HCT116 (cell line): ENCODE results near the gene MAN2A2. TPM values are rescaled to one million over a fixed set of nuclear protein-coding genes. Genes with fewer than 3 reads are reported as not detected.

Source experiments
- ATAC-seq: fragments of 200-7000 bp; cut with Tn5 transposase; 2 replicates; pipeline ENCODE4 v1.9.1; 2020; ENCODE audit warnings: mild to moderate bottlenecking, moderate library complexity
- BruUV-seq: library from RNA; stranded (reverse); fragments of 400-500 nt; replicated peaks from 2 replicates; lab custom pipeline; 2021; lab: Mats Ljungman, UMichigan
- CTCF ChIA-PET: fragments of 300-600 bp; sonication (Branson Sonifier 250); formaldehyde crosslinking; loops from one replicate; lab custom pipeline; 2021; ENCODE audit warnings: antibody characterized with exemption; lab: Charles Lee
- POLR2A ChIA-PET: fragments of 300-600, 350-600 bp; sonication (Branson Sonifier 250); formaldehyde crosslinking; loops from one replicate; lab custom pipeline; 2021; ENCODE audit warnings: antibody characterized with exemption; lab: Charles Lee
- RAD21 ChIA-PET, 2 experiments: fragments of 300-600 bp; sonication (Branson Sonifier 250); formaldehyde crosslinking; loops; one replicate each; lab custom pipeline; 2023; ENCODE audit warnings: low total read pairs in 2 of 2; ENCODE audit not compliant: uncharacterized antibody in 2 of 2, unreplicated experiment in 2 of 2, low non-redundant PET in 1 of 2; lab: Charles Lee
- DNase-seq: peaks from one replicate; pipeline ENCODE4 v3.0.0-alpha.2; 2010; ENCODE audit warnings: low read depth, low spot score
- H2AFZ ChIP-seq: fragments of 200-600 bp; shearing (Covaris generic), sonication (generic); 2 replicates; pipeline ENCODE4 v1.6.1; 2017; ENCODE audit warnings: low read depth, mixed run types, mixed read lengths, antibody characterized with exemption, low read length; ENCODE audit not compliant: poor library complexity, severe bottlenecking
- H3K27ac ChIP-seq: 2 replicates; pipeline ENCODE4 v1.5.1; 2012; ENCODE audit warnings: low read depth, low read length
- H3K27me3 ChIP-seq: fragments of 200-600 bp; sonication (generic); 2 replicates; pipeline ENCODE4 v1.6.1; 2016; ENCODE audit warnings: mixed run types, low read length, mixed read lengths; ENCODE audit not compliant: insufficient read depth
- H3K36me3 ChIP-seq, 2 experiments: fragments of 200-500 bp in 1 of 2; fragments of 200-600 bp in 1 of 2; sonication (Bioruptor generic) in 1 of 2; sonication (generic) in 1 of 2; 2 replicates each; pipeline versions ENCODE4 v1.5.1 to v1.6.1; 2014 to 2016; ENCODE audit warnings: low read length in 2 of 2, inconsistent platforms in 1 of 2, mixed read lengths in 1 of 2, mixed run types in 1 of 2; ENCODE audit not compliant: insufficient read depth in 2 of 2, control insufficient read depth in 1 of 2
- H3K4me1 ChIP-seq, 2 experiments: fragments of 200-600 bp in 1 of 2; sonication (generic) in 1 of 2; 2 replicates each; pipeline versions ENCODE4 v1.5.1 to v1.6.1; 2012 to 2017; ENCODE audit warnings: low read length in 2 of 2, inconsistent platforms in 1 of 2, mild to moderate bottlenecking in 1 of 2, mixed read lengths in 1 of 2, mixed run types in 1 of 2, moderate library complexity in 1 of 2; ENCODE audit not compliant: insufficient read depth in 2 of 2, control insufficient read depth in 1 of 2
- H3K4me2 ChIP-seq: fragments of 200-600 bp; sonication (generic); 2 replicates; pipeline ENCODE4 v1.6.1; 2017; ENCODE audit warnings: mixed run types, low read length, mixed read lengths
- H3K4me3 ChIP-seq, 2 experiments: fragments of 200-600 bp in 1 of 2; sonication (generic) in 1 of 2; replicated peaks in 1 of 2; 2 replicates each; pipeline ENCODE4 v1.5.1; 2011 to 2016; ENCODE audit warnings: low read length in 2 of 2, control low read depth in 1 of 2, low read depth in 1 of 2, mild to moderate bottlenecking in 1 of 2, mixed read lengths in 1 of 2, mixed run types in 1 of 2
- H3K79me2 ChIP-seq: fragments of 200-600 bp; sonication (generic); 2 replicates; pipeline ENCODE4 v1.6.1; 2017; ENCODE audit warnings: mild to moderate bottlenecking, mixed run types, low read length, moderate library complexity, mixed read lengths; ENCODE audit not compliant: insufficient read depth
- H3K9ac ChIP-seq: fragments of 200-600 bp; sonication (generic); 2 replicates; pipeline ENCODE4 v1.6.1; 2016; ENCODE audit warnings: low read length, mixed read lengths
- H3K9me2 ChIP-seq: fragments of 200-600 bp; sonication (generic), shearing (Covaris generic); 2 replicates; pipeline ENCODE4 v1.6.1; 2017; ENCODE audit warnings: mixed run types, mild to moderate bottlenecking, moderate library complexity; ENCODE audit not compliant: insufficient read depth
- H3K9me3 ChIP-seq, 2 experiments: fragments of 200-500 bp in 1 of 2; fragments of 200-600 bp in 1 of 2; sonication (Bioruptor generic) in 1 of 2; sonication (generic) in 1 of 2; 2 replicates each; pipeline ENCODE4 v1.6.1; 2014 to 2017; ENCODE audit warnings: low read length in 2 of 2, mixed read lengths in 2 of 2, inconsistent platforms in 1 of 2, low read depth in 1 of 2, mild to moderate bottlenecking in 1 of 2, mixed run types in 1 of 2, moderate library complexity in 1 of 2; ENCODE audit not compliant: control insufficient read depth in 1 of 2, insufficient read depth in 1 of 2
- H4K20me1 ChIP-seq: fragments of 200-600 bp; sonication (generic), shearing (Covaris generic); 2 replicates; pipeline ENCODE4 v1.6.1; 2017; ENCODE audit warnings: mixed run types, mild to moderate bottlenecking, moderate library complexity; ENCODE audit not compliant: insufficient read depth
- RAD21 ChIP-seq: IDR thresholded peaks from 2 replicates; pipeline ENCODE4 v1.6.1; 2012; ENCODE audit warnings: low read depth, mild to moderate bottlenecking
- ZNF274 ChIP-seq: fragments of 200-500 bp; sonication (Bioruptor generic); IDR thresholded peaks from 2 replicates; pipeline ENCODE4 v1.6.1; 2014; ENCODE audit warnings: mild to moderate bottlenecking, low read depth, low read length, inconsistent platforms
- intact Hi-C: fragments of 100-400 bp; cut with micrococcal nuclease; formaldehyde crosslinking; loops from 2 replicates; pipeline ENCODE4 v1.10.0; 2022
- total RNA-seq: library from RNA; stranded (reverse); gene quantifications from one replicate; pipeline ENCODE4 v1.2.1, GENCODE V29; 2021; ENCODE audit not compliant: unreplicated experiment
- TF ChIP-seq, protein P1 (sequence below), 3 experiments: fragments of 200-600 bp in 1 of 3; sonication (generic) in 1 of 3; IDR thresholded peaks in 2 of 3; conservative IDR thresholded peaks in 1 of 3; 2 replicates each; pipeline ENCODE4 v1.5.1; 2012 to 2017; ENCODE audit warnings: low read depth in 2 of 3, low read length in 2 of 3, antibody characterized with exemption in 1 of 3, borderline replicate concordance in 1 of 3, control low read depth in 1 of 3, mild to moderate bottlenecking in 1 of 3, mixed read lengths in 1 of 3, mixed run types in 1 of 3, moderate library complexity in 1 of 3; ENCODE audit not compliant: insufficient read depth in 1 of 3

Gene MAN2A2
- total RNA-seq, 1 experiment from 2014 or later: 44.9 TPM

DNA sequence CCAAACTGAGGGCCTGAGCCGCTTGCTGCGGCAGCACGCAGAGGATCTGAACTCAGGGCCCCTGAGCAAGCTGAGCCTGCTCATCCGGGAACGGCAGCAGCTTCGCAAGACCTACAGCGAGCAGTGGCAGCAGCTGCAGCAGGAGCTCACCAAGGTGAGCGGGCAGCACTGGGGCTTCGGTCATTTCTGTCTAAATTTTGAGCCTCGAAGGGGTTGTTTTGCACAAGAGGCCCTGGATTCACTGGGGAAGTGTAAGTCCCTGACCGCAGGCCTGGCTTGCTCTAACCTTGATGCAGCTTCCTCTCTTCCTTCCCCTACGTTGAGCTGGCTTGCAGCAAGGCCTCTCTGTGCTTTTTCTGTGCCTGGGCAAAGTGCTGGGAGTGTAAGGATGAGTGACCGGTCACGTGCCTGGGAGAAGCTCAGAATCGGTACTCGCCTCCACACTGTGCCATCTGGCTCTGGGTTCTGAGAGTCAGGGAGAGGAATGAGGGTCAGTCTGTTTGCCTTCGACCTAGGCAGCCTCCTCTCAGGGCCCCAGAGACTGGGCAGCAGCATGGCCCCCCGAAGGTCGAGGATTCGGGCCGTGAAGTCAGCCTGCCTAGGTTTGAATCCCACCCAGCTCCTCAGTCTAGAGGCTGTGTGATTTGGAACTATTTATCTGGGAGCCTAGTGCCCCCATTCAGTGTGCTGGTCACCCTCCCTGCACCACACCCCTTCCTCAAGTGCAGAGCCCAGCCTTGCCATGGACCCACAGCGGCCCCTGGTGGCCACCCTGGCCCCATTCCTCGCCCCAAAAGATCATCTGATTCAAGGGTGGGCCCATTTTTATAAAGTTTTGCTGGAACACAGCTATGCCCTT, 17.4 kb upstream of the MAN2A2 start:
- BruUV-seq: no TSS peak
- no peak overlapping the region for H2AFZ ChIP-seq
- no peak overlapping the region for H3K4me3 ChIP-seq
- H3K9ac ChIP-seq: no peak overlapping the region
- CTCF ChIA-PET: interaction anchor here (0.6 to 2.8 kb wide), 18 partner anchors 14 to 592 kb away, joined by 3 to 26 read pairs (median 4); partner anchors contain the start of genes BLM, FURIN, HDDC3 and UNC45A
- POLR2A ChIA-PET: interaction anchor here (0.6 to 0.8 kb wide), 2 partner anchors 47 to 498 kb away, joined by 3 to 4 read pairs; partner anchors contain the start of genes HDDC3 and IQGAP1
- H3K36me3 ChIP-seq: no peaks in the 10 kb centered on the region; a peak in 1 of 4 replicates
- no peaks in the 10 kb centered on the region for H3K9me2 ChIP-seq
- TF ChIP-seq RAD21: peak; percentile 99
- TF ChIP-seq ZNF274: no peak
- TF ChIP-seq, protein P1, sequence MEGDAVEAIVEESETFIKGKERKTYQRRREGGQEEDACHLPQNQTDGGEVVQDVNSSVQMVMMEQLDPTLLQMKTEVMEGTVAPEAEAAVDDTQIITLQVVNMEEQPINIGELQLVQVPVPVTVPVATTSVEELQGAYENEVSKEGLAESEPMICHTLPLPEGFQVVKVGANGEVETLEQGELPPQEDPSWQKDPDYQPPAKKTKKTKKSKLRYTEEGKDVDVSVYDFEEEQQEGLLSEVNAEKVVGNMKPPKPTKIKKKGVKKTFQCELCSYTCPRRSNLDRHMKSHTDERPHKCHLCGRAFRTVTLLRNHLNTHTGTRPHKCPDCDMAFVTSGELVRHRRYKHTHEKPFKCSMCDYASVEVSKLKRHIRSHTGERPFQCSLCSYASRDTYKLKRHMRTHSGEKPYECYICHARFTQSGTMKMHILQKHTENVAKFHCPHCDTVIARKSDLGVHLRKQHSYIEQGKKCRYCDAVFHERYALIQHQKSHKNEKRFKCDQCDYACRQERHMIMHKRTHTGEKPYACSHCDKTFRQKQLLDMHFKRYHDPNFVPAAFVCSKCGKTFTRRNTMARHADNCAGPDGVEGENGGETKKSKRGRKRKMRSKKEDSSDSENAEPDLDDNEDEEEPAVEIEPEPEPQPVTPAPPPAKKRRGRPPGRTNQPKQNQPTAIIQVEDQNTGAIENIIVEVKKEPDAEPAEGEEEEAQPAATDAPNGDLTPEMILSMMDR (IDR thresholded peaks at IDR 0.05 in 2 of 3, conservative IDR thresholded peaks at IDR 0.05 in 1 of 3; ENCODE audit: borderline replicate concordance in 1 of 3, insufficient read depth in 1 of 3, low read depth in 2 of 3, low read length in 2 of 3): peak; percentile 95 to 100 (median 98)
- DNase-seq: no peak
- no peaks in the 10 kb centered on the region for H3K9me3 ChIP-seq
- peak; percentile 84 for ATAC-seq
- H3K27me3 ChIP-seq: no peaks in the 10 kb centered on the region
- RAD21 ChIA-PET: interaction anchor here (0.6 to 2.2 kb wide), 6 partner anchors 12 to 566 kb away, joined by 3 to 8 read pairs (median 4); no protein-coding TSS in a partner anchor
- no peak overlapping the region for H3K4me2 ChIP-seq
- H3K79me2 ChIP-seq: no peaks in the 10 kb centered on the region
- H3K4me1 ChIP-seq: peaks cover 0 to 3% of the 10 kb centered on the region in 2 experiments; a peak in 1 of 4 replicates
- intact Hi-C loops: loop anchor here (1.0 to 5.0 kb wide), 4 partner anchors 237 to 592 kb away; no protein-coding TSS in a partner anchor
- H3K27ac ChIP-seq: no peak overlapping the region
- H4K20me1 ChIP-seq: no peaks in the 10 kb centered on the region
